ENCODE measurements around the gene ALKBH2.

DNA sequence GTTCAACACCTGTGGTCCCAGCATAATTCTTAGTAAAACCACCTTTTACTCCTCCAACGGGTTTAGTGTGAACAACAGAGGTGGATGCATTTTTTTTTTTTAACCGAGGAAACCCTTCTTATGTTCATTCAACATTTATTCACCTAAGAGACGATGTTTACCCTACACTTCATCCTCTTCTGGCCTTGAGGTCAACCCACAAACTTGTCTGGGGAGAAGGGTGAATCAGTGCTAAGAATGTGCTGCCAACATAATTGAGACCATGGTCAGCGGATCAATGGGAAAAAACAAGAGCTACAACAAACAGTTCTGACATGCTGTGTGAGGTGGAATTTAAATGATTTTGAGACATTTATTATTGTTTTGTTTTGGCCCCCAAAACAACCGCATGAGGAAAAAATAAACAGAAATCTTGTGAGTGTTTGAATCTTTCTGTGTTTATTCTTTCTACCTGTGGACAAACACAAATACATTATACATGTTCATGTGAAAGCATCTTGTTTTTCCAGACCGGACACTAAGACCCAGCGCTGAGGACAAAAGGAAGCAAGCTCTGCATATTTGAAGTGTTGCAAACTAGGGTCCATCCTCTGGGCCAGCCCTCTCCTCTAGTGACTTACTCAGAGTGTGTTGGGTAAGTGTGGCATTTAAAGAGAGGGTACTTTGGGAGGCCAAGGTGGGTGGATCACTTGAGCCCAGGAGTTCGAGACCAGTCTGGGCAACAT lies 46.0 kb downstream of the ALKBH2 start:
- TF ChIP-seq POLR2A (IDR thresholded peaks at IDR 0.05; ENCODE audit: low read depth, low read length) (no peak), POLR2AphosphoS5 (IDR thresholded peaks at IDR 0.05; ENCODE audit: low read depth, low read length) (no peak)
